GM12872 (cell line): ENCODE data around the gene SHLD3.

Experiments
- CTCF ChIP-seq: IDR thresholded peaks from 3 replicates; pipeline ENCODE4 v1.5.1; 2011; ENCODE audit warnings: low read depth, mild to moderate bottlenecking, low read length, moderate library complexity; ENCODE audit not compliant: insufficient read depth

SHLD3 gene

GRCh38 chr5:65663804-65664521, 39.1 kb downstream of the SHLD3 start:
- TF ChIP-seq CTCF: peak; percentile 36; the same call in 2 of the 3 replicates

GRCh38 chr5:65668696-65669095, 43.9 kb downstream of the SHLD3 start:
- TF ChIP-seq CTCF: no peak

- TF ChIP-seq CTCF: no peak
These were observed 48.0 kb downstream of the SHLD3 start for GRCh38 chr5:65672796-65673195.

GRCh38 chr5:65674749-65675148, 49.9 kb downstream of the SHLD3 start:
- TF ChIP-seq CTCF: no peak
